ENCODE data around the gene UVSSA.

The UVSSA gene

GRCh38 chr4:1362521-1362920 is 15.5 kb downstream of the UVSSA start:
- ChIA-PET CTCF (interaction anchor here (1.5 kb wide), 1 partner anchor 9 kb away, joined by 3 read pairs; no protein-coding TSS in a partner anchor), POLR2A (no interaction called here)
- TF ChIP-seq CTCF (IDR thresholded peaks at IDR 0.05; ENCODE audit: control extremely low read depth, extremely low read depth, low read depth, missing control alignments) = no peak
- no peak for DNase-seq (ENCODE audit: extremely low spot score)

GRCh38 chr4:1363513-1363912 is 16.5 kb downstream of the UVSSA start:
- no peak for DNase-seq (ENCODE audit: extremely low spot score)
- CTCF ChIA-PET = interaction anchor here (1.5 kb wide), 1 partner anchor 10 kb away, joined by 3 read pairs; no protein-coding TSS in a partner anchor
- TF ChIP-seq CTCF (IDR thresholded peaks at IDR 0.05; ENCODE audit: control extremely low read depth, extremely low read depth, low read depth, missing control alignments) = no peak
- POLR2A ChIA-PET = no interaction called here

- POLR2A ChIA-PET = no interaction called here
- DNase-seq (ENCODE audit: extremely low spot score) = no peak
- no peak for TF ChIP-seq CTCF (IDR thresholded peaks at IDR 0.05; ENCODE audit: control extremely low read depth, extremely low read depth, low read depth, missing control alignments)
- CTCF ChIA-PET = interaction anchor here (1.0 to 2.6 kb wide), 2 partner anchors 8 to 12 kb away, joined by 6 to 14 read pairs; no protein-coding TSS in a partner anchor
Observed at GRCh38 chr4:1364217-1364616, 17.2 kb downstream of the UVSSA start.

GRCh38 chr4:1364748-1365147 is 17.7 kb downstream of the UVSSA start:
- no peak for TF ChIP-seq CTCF (IDR thresholded peaks at IDR 0.05; ENCODE audit: control extremely low read depth, extremely low read depth, low read depth, missing control alignments)
- ChIA-PET POLR2A (no interaction called here), CTCF (interaction anchor here (1.0 to 2.6 kb wide), 2 partner anchors 9 to 12 kb away, joined by 6 to 14 read pairs; no protein-coding TSS in a partner anchor)
- DNase-seq (ENCODE audit: extremely low spot score) = no peak

- DNase-seq (ENCODE audit: extremely low spot score) = no peak
- ChIA-PET CTCF (interaction anchor here (1.0 to 2.6 kb wide), 3 partner anchors 8 to 13 kb away, joined by 3 to 14 read pairs (median 6); no protein-coding TSS in a partner anchor), POLR2A (no interaction called here)
- no peak for TF ChIP-seq CTCF (IDR thresholded peaks at IDR 0.05; ENCODE audit: control extremely low read depth, extremely low read depth, low read depth, missing control alignments)
Observed at GRCh38 chr4:1365271-1366178, 18.5 kb downstream of the UVSSA start.

GRCh38 chr4:1366371-1367229 is 19.6 kb downstream of the UVSSA start:
- no peak for TF ChIP-seq CTCF (IDR thresholded peaks at IDR 0.05; ENCODE audit: control extremely low read depth, extremely low read depth, low read depth, missing control alignments)
- ChIA-PET CTCF (interaction anchor here (1.2 to 2.6 kb wide), 2 partner anchors 10 to 11 kb away, joined by 3 to 14 read pairs; no protein-coding TSS in a partner anchor), POLR2A (no interaction called here)
- no peak for DNase-seq (ENCODE audit: extremely low spot score)

Measured in GM10248 (cell line).